Ectodermal cell (in vitro differentiated cells): ENCODE measurements around the gene USP32.
"Not testable (repeated sequence)": the region's sequence is repeated elsewhere in the genome, so short reads cannot be mapped to it uniquely, and the experiment has no call there.

Source experiments
- H3K27ac ChIP-seq: 2 replicates; pipeline ENCODE4 v1.7.0; 2013; ENCODE audit warnings: mild to moderate bottlenecking, low read depth, low read length; ENCODE audit not compliant: insufficient read depth, poor library complexity, severe bottlenecking
- H3K27me3 ChIP-seq: 2 replicates; pipeline ENCODE4 v1.7.0; 2013; ENCODE audit warnings: mild to moderate bottlenecking, low read length; ENCODE audit not compliant: insufficient read depth, control insufficient read depth, poor library complexity, severe bottlenecking
- H3K36me3 ChIP-seq: one replicate; pipeline ENCODE4 v1.7.0; 2013; ENCODE audit warnings: low read length; ENCODE audit not compliant: control insufficient read depth, insufficient read depth
- H3K4me1 ChIP-seq: one replicate; pipeline ENCODE4 v1.7.0; 2013; ENCODE audit warnings: low read length; ENCODE audit not compliant: control insufficient read depth, insufficient read depth
- H3K4me3 ChIP-seq: 2 replicates; pipeline ENCODE4 v1.7.0; 2013; ENCODE audit warnings: low read depth, low read length, control low read depth; ENCODE audit not compliant: insufficient read depth
- H3K9me3 ChIP-seq: 2 replicates; pipeline ENCODE4 v1.7.0; 2013; ENCODE audit warnings: mild to moderate bottlenecking, low read length, moderate library complexity; ENCODE audit not compliant: control insufficient read depth
- WGBS, 2 experiments: methylation state at CpG; one replicate each; pipeline ENCODE4 v1.1.7; 2013; ENCODE audit warnings: missing lambda C conversion rate in 2 of 2; 5-methylcytosine and 5-hydroxymethylcytosine counted together

The USP32 gene

GRCh38 chr17:60355663-60356594 is 36.0 kb downstream of the USP32 start:
- no peaks in the 10 kb centered on the region for H3K36me3 ChIP-seq
- no peak overlapping the region for H3K4me3 ChIP-seq
- peaks cover 8% of the 10 kb centered on the region for H3K4me1 ChIP-seq
- no peak overlapping the region for H3K27ac ChIP-seq
- H3K27me3 ChIP-seq: no peaks in the 10 kb centered on the region
- 84 to 89% methylated on average over 4 of the region's 4 CpGs for WGBS, 2 experiments
- H3K9me3 ChIP-seq: no peaks in the 10 kb centered on the region

GRCh38 chr17:60354223-60354622 is 37.7 kb downstream of the USP32 start:
- H3K4me3 ChIP-seq: no peak overlapping the region
- H3K4me1 ChIP-seq: peaks cover 8% of the 10 kb centered on the region
- no peaks in the 10 kb centered on the region for H3K9me3 ChIP-seq
- no peaks in the 10 kb centered on the region for H3K27me3 ChIP-seq
- no peak overlapping the region for H3K27ac ChIP-seq
- 90 to 100% methylated on average over 1 of the region's 1 CpG for WGBS, 2 experiments
- no peaks in the 10 kb centered on the region for H3K36me3 ChIP-seq

- H3K9me3 ChIP-seq: no peaks in the 10 kb centered on the region
- no peak overlapping the region for H3K27ac ChIP-seq
- no peaks in the 10 kb centered on the region for H3K27me3 ChIP-seq
- peaks cover 8% of the 10 kb centered on the region for H3K4me1 ChIP-seq
- H3K36me3 ChIP-seq: no peaks in the 10 kb centered on the region
- whole genome bisulfite sequencing, 2 experiments: 97 to 100% methylated on average over 3 of the region's 4 CpGs
- no peak overlapping the region for H3K4me3 ChIP-seq
Measured at GRCh38 chr17:60353773-60354172, 38.2 kb downstream of the USP32 start.

GRCh38 chr17:60352569-60352968 is 39.4 kb downstream of the USP32 start:
- Histone ChIP-seq H3K4me3 (no peak overlapping the region), H3K4me1 (peaks cover 8% of the 10 kb centered on the region), H3K27me3 (no peaks in the 10 kb centered on the region), H3K9me3 (no peaks in the 10 kb centered on the region), H3K27ac (no peak overlapping the region), H3K36me3 (no peaks in the 10 kb centered on the region)
- 91 to 93% methylated on average over 4 of the region's 4 CpGs for WGBS, 2 experiments

GRCh38 chr17:60352071-60352470 is 39.9 kb downstream of the USP32 start:
- H3K36me3 ChIP-seq: no peaks in the 10 kb centered on the region
- 93 to 99% methylated on average over 2 of the region's 3 CpGs for WGBS, 2 experiments

GRCh38 chr17:60351012-60351695 is 40.8 kb downstream of the USP32 start:
- Histone ChIP-seq H3K4me1 (peaks cover 8% of the 10 kb centered on the region), H3K27ac (no peak overlapping the region), H3K4me3 (no peak overlapping the region), H3K9me3 (no peaks in the 10 kb centered on the region), H3K27me3 (no peaks in the 10 kb centered on the region), H3K36me3 (no peaks in the 10 kb centered on the region)
- 90 to 92% methylated on average over 11 of the region's 11 CpGs for WGBS, 2 experiments

More at GRCh38 chr17:60352071-60352470, 39.9 kb downstream of the USP32 start:
- H3K4me1 ChIP-seq: peaks cover 8% of the 10 kb centered on the region
- no peaks in the 10 kb centered on the region for H3K27me3 ChIP-seq
- no peak overlapping the region for H3K27ac ChIP-seq
- no peaks in the 10 kb centered on the region for H3K9me3 ChIP-seq
- no peak overlapping the region for H3K4me3 ChIP-seq

- Histone ChIP-seq H3K4me1 (peaks cover 8% of the 10 kb centered on the region), H3K36me3 (no peaks in the 10 kb centered on the region), H3K9me3 (no peaks in the 10 kb centered on the region), H3K27me3 (no peaks in the 10 kb centered on the region), H3K4me3 (no peak overlapping the region), H3K27ac (no peak overlapping the region)
- WGBS, 2 experiments: 93 to 97% methylated on average over 4 to 5 of the region's 5 CpGs
Measured at GRCh38 chr17:60348616-60349015, 43.3 kb downstream of the USP32 start.

GRCh38 chr17:60345233-60345632 is 46.7 kb downstream of the USP32 start:
- no peaks in the 10 kb centered on the region for H3K4me1 ChIP-seq
- 86 to 89% methylated on average over 3 of the region's 3 CpGs for WGBS, 2 experiments
- no peaks in the 10 kb centered on the region for H3K36me3 ChIP-seq
- H3K4me3 ChIP-seq: no peak overlapping the region
- no peaks in the 10 kb centered on the region for H3K27me3 ChIP-seq
- H3K9me3 ChIP-seq: no peaks in the 10 kb centered on the region
- H3K27ac ChIP-seq: no peak overlapping the region

GRCh38 chr17:60342492-60342891 is 49.4 kb downstream of the USP32 start:
- H3K27me3 ChIP-seq, H3K27ac ChIP-seq, H3K4me3 ChIP-seq, H3K4me1 ChIP-seq, H3K9me3 ChIP-seq, H3K36me3 ChIP-seq: not testable (repeated sequence)
- WGBS, 2 experiments: 94 to 95% methylated on average over 7 of the region's 7 CpGs

- Histone ChIP-seq H3K4me1 (no peaks in the 10 kb centered on the region), H3K27me3 (no peaks in the 10 kb centered on the region), H3K27ac (no peak overlapping the region), H3K9me3 (no peaks in the 10 kb centered on the region), H3K4me3 (no peak overlapping the region), H3K36me3 (no peaks in the 10 kb centered on the region)
- WGBS, 2 experiments: 94 to 96% methylated on average over 2 of the region's 2 CpGs
Measured at GRCh38 chr17:60335289-60335688, 56.6 kb downstream of the USP32 start.
